CD14-positive monocyte (primary cell): Measurements from ENCODE around the gene PIK3IP1. TPM values are rescaled to one million over a fixed set of nuclear protein-coding genes. Genes with fewer than 3 reads are reported as not detected.

ENCODE experiments used
- DNase-seq, 3 donors: peaks; one replicate each; pipeline ENCODE4 v3.0.0-alpha.2; 2011 to 2022
- H2AFZ ChIP-seq: 2 replicates; pipeline ENCODE4 v1.6.0; 2012; ENCODE audit warnings: mild to moderate bottlenecking, low read depth, low read length, inconsistent platforms; ENCODE audit not compliant: insufficient read depth, poor library complexity, severe bottlenecking
- H3K27ac ChIP-seq, 2 donors: 1 replicate in 1 of 2; 2 replicates in 1 of 2; pipeline ENCODE4 v1.5.1; 2012 to 2013; ENCODE audit warnings: low read length in 2 of 2, control low read depth in 1 of 2, inconsistent platforms in 1 of 2, low read depth in 1 of 2, mild to moderate bottlenecking in 1 of 2
- H3K27me3 ChIP-seq, 2 donors: one replicate each; pipeline versions ENCODE4 v1.6.0 to v1.6.1; 2011 to 2013; ENCODE audit warnings: low read length in 2 of 2; ENCODE audit not compliant: control insufficient read depth in 2 of 2, insufficient read depth in 2 of 2
- H3K36me3 ChIP-seq, 2 donors: replicated peaks in 1 of 2; 1 replicate in 1 of 2; 2 replicates in 1 of 2; pipeline versions ENCODE4 v1.5.1 to v1.6.1; 2012 to 2013; ENCODE audit warnings: low read length in 2 of 2, control low read depth in 1 of 2, inconsistent platforms in 1 of 2, mild to moderate bottlenecking in 1 of 2; ENCODE audit not compliant: insufficient read depth in 2 of 2, control insufficient read depth in 1 of 2
- H3K4me1 ChIP-seq, 2 donors: 1 replicate in 1 of 2; 2 replicates in 1 of 2; pipeline versions ENCODE4 v1.5.1 to v1.6.1; 2012 to 2013; ENCODE audit warnings: low read length in 2 of 2, control low read depth in 1 of 2, inconsistent platforms in 1 of 2, mild to moderate bottlenecking in 1 of 2, moderate library complexity in 1 of 2; ENCODE audit not compliant: insufficient read depth in 2 of 2, control insufficient read depth in 1 of 2
- H3K4me2 ChIP-seq: replicated peaks from 2 replicates; pipeline ENCODE3; 2012; ENCODE audit warnings: low read length, moderate library complexity, mild to moderate bottlenecking; ENCODE audit not compliant: poor library complexity, severe bottlenecking; ENCODE audit errors: extremely low read depth
- H3K4me3 ChIP-seq, 3 experiments: fragments of 200-600 bp in 1 of 3; sonication (generic) in 1 of 3; replicated peaks in 1 of 3; 1 replicate in 2 of 3; 2 replicates in 1 of 3; pipeline ENCODE4 v1.5.1; 2011 to 2013; ENCODE audit warnings: low read length in 3 of 3, mild to moderate bottlenecking in 3 of 3, control low read depth in 2 of 3, low read depth in 2 of 3, inconsistent platforms in 1 of 3, moderate library complexity in 1 of 3
- H3K79me2 ChIP-seq: 2 replicates; pipeline ENCODE4 v1.6.0; 2012; ENCODE audit warnings: mild to moderate bottlenecking, control low read depth, inconsistent platforms, low read length, moderate library complexity; ENCODE audit not compliant: insufficient read depth
- H3K9ac ChIP-seq: 2 replicates; pipeline ENCODE4 v1.6.0; 2017; ENCODE audit warnings: low read length, mild to moderate bottlenecking; ENCODE audit not compliant: insufficient read depth, poor library complexity, severe bottlenecking
- H3K9me3 ChIP-seq, 2 donors: replicated peaks in 1 of 2; 1 replicate in 1 of 2; 2 replicates in 1 of 2; pipeline versions ENCODE4 v1.5.1 to v1.6.1; 2012 to 2013; ENCODE audit warnings: low read length in 2 of 2, control low read depth in 1 of 2; ENCODE audit not compliant: control insufficient read depth in 1 of 2, insufficient read depth in 1 of 2
- H4K20me1 ChIP-seq: 2 replicates; pipeline ENCODE4 v1.6.0; 2012; ENCODE audit warnings: mild to moderate bottlenecking, low read length, control low read depth, moderate library complexity; ENCODE audit not compliant: insufficient read depth
- H3K27ac Mint-ChIP-seq, 7 donors: one replicate each; pipeline ENCODE4 v1.8.0; 2020; ENCODE audit warnings: mild to moderate bottlenecking in 7 of 7, mixed read lengths in 7 of 7, moderate library complexity in 6 of 7, inconsistent platforms in 2 of 7
- H3K27me3 Mint-ChIP-seq, 3 donors: one replicate each; pipeline ENCODE4 v1.8.0; 2021 to 2022; ENCODE audit warnings: low read depth in 3 of 3, mild to moderate bottlenecking in 3 of 3, mixed read lengths in 3 of 3, moderate library complexity in 3 of 3, inconsistent platforms in 1 of 3
- H3K36me3 Mint-ChIP-seq, 2 donors: one replicate each; pipeline ENCODE4 v1.8.0; 2020; ENCODE audit warnings: mixed read lengths in 2 of 2, inconsistent platforms in 1 of 2, mild to moderate bottlenecking in 1 of 2
- H3K4me1 Mint-ChIP-seq: one replicate; pipeline ENCODE4 v1.8.0; 2020; ENCODE audit warnings: mild to moderate bottlenecking, mixed read lengths
- H3K4me3 Mint-ChIP-seq, 2 donors: one replicate each; pipeline ENCODE4 v1.8.0; 2020; ENCODE audit warnings: mild to moderate bottlenecking in 2 of 2, mixed read lengths in 2 of 2, moderate library complexity in 1 of 2
- H3K9me3 Mint-ChIP-seq, 7 donors: one replicate each; pipeline ENCODE4 v1.8.0; 2020 to 2022; ENCODE audit warnings: mixed read lengths in 7 of 7, mild to moderate bottlenecking in 6 of 7, moderate library complexity in 6 of 7, inconsistent platforms in 2 of 7
- CTCF ChIP-seq: fragments of 200-600 bp; IDR thresholded peaks from one replicate; pipeline ENCODE4 v1.8.0; 2022; ENCODE audit warnings: antibody characterized with exemption, mild to moderate bottlenecking
- WGBS: methylation state at CpG from one replicate; pipeline ENCODE4 v1.1.5; 2013; ENCODE audit warnings: missing lambda C conversion rate; ENCODE audit not compliant: insufficient coverage; 5-methylcytosine and 5-hydroxymethylcytosine counted together
- intact Hi-C, 2 donors: fragments of 100-400 bp; cut with micrococcal nuclease; formaldehyde crosslinking; loops; one replicate each; pipeline versions ENCODE4 v1.15.0 to v1.15.1; 2023
- polyA plus RNA-seq, 3 donors: library from polyadenylated mRNA; depleted of rRNA in 1 of 3; unstranded in 2 of 3; stranded (reverse) in 1 of 3; fragments of 300-500 nt in 2 of 3; fragments of >200 nt in 1 of 3; fragmentation: Illumina TruSeq in 2 of 3; gene quantifications; 1 replicate in 2 of 3; 2 replicates in 1 of 3; pipeline ENCODE4 v1.2.3, GENCODE V29; 2012 to 2021

Gene PIK3IP1
- polyA plus RNA-seq, 3 donors, result 21.8 to 37.3 (median 21.9) TPM

GRCh38 chr22:31278151-31278621, 14.1 kb downstream of the PIK3IP1 start:
- H3K4me2 ChIP-seq, result no peak overlapping the region
- Mint-ChIP-seq H3K27ac (no peak overlapping the region), H3K4me1 (no peaks in the 10 kb centered on the region), H3K27me3 (no peaks in the 10 kb centered on the region), H3K9me3 (peaks cover 0 to 2% (median 0%) of the 10 kb centered on the region in 7 donors), H3K4me3 (no peak overlapping the region), H3K36me3 (peaks cover 84 to 93% of the 10 kb centered on the region in 2 donors)
- intact Hi-C loops, result loop anchor here in 1 of 2 donors (10.0 kb wide), 2 partner anchors 173 to 513 kb away; partner anchors contain the start of gene SELENOM
- peak overlapping the region in 1 of 2 donors; percentile 22 for H3K27ac ChIP-seq
- 99% methylated on average over 6 of the region's 9 CpGs for WGBS
- TF ChIP-seq CTCF, result no peak
- no peaks in the 10 kb centered on the region for H3K27me3 ChIP-seq
- H2AFZ ChIP-seq, result no peak overlapping the region
- peaks cover 20% of the 10 kb centered on the region for H4K20me1 ChIP-seq
- no peaks in the 10 kb centered on the region for H3K79me2 ChIP-seq
- no peak overlapping the region for H3K9ac ChIP-seq
- H3K9me3 ChIP-seq, result no peaks in the 10 kb centered on the region
- H3K4me3 ChIP-seq, result no peak overlapping the region
- DNase-seq, result no peak
- peaks cover 81 to 95% of the 10 kb centered on the region in 2 donors for H3K36me3 ChIP-seq
- H3K4me1 ChIP-seq, result no peaks in the 10 kb centered on the region

- Histone ChIP-seq H2AFZ (no peak overlapping the region), H3K79me2 (no peaks in the 10 kb centered on the region), H3K9ac (no peak overlapping the region), H3K4me2 (no peak overlapping the region), H3K9me3 (no peaks in the 10 kb centered on the region), H3K36me3 (peaks cover 78 to 95% of the 10 kb centered on the region in 2 donors), H4K20me1 (peaks cover 16% of the 10 kb centered on the region), H3K27ac (peak overlapping the region in 1 of 2 donors; percentile 22), H3K4me3 (no peak overlapping the region), H3K4me1 (peaks cover 0 to under 1% of the 10 kb centered on the region in 2 donors), H3K27me3 (no peaks in the 10 kb centered on the region)
- H3K27me3 Mint-ChIP-seq, result no peaks in the 10 kb centered on the region
- intact Hi-C loops, result loop anchor here in 1 of 2 donors (10.0 kb wide), 2 partner anchors 173 to 513 kb away; partner anchors contain the start of gene SELENOM
- 60% methylated on average over 1 of the region's 5 CpGs for WGBS
- no peaks in the 10 kb centered on the region for H3K4me1 Mint-ChIP-seq
- no peak overlapping the region for H3K4me3 Mint-ChIP-seq
- peaks cover 0 to 2% (median 0%) of the 10 kb centered on the region in 7 donors for H3K9me3 Mint-ChIP-seq
- TF ChIP-seq CTCF, result no peak
- H3K27ac Mint-ChIP-seq, result no peak overlapping the region
- DNase-seq, result no peak
- peaks cover 80 to 89% of the 10 kb centered on the region in 2 donors for H3K36me3 Mint-ChIP-seq
These were observed 14.5 kb downstream of the PIK3IP1 start for GRCh38 chr22:31277741-31278140.
